Endothelial cell of hepatic sinusoid (primary cell): Measurements from ENCODE around the gene ROCK1.

ENCODE experiments used
- in situ Hi-C: cut with HindIII; loops from 2 replicates; pipeline ENCODE4 v1.10.0; 2017; ENCODE audit warnings: low sequenced_read_pairs

The ROCK1 gene

DNA sequence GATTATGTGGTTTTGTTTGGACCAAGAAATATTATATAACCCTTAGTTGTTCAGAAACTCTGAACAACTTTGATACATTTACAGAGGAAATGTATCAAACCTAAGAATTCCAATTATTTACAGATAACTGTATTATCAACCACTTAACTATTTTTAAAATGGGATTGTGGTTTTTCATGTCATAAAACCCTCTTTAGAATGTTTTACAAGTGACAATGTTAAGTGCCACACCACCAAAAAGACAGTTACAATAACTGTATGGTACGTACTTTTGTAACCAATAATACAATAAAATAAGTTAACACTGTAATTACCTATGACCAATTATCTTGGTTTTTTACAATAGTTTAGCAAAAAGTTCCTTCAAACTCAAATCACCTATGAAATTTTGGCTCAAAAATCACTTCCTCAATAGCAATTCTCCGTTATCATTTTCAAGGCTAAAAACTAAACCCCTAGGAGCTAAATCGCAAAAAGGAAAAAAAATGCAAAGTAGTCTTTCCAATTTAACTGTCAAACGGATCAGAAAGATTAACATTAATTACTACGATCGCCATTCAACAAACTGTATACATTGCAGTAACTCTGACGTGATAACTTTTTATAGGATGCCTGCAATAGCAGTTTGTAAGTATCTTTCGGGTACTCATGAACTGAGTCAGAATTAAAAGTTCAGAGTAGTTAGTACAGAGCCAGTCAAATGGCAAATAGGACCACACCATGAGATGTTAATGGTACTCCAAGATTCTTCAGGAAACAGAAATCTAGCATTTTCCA lies 1.5 kb downstream of the ROCK1 start:
- in situ Hi-C loops: no loop called here

GRCh38 chr18:21105936-21106335 lies 5.7 kb downstream of the ROCK1 start:
- in situ Hi-C loops: no loop called here

DNA sequence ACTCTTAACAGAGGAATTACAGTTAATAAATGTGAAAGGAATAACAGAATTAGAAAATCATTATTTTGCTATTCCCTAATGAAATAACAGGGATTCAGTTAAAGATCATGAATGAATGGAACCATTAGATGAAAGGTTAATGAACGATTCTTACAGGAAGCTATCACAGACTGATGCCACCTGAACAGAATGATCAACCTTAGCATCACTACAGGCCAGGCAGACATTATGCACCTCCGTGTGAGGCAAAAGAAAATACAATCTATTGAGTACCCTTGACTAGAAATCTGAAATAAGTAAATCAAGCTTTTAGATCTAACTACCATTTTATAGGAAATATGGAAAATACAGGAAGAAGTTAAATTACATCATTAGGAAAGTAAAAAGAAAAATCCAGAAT lies 10.4 kb downstream of the ROCK1 start:
- in situ Hi-C loops: no loop called here

DNA sequence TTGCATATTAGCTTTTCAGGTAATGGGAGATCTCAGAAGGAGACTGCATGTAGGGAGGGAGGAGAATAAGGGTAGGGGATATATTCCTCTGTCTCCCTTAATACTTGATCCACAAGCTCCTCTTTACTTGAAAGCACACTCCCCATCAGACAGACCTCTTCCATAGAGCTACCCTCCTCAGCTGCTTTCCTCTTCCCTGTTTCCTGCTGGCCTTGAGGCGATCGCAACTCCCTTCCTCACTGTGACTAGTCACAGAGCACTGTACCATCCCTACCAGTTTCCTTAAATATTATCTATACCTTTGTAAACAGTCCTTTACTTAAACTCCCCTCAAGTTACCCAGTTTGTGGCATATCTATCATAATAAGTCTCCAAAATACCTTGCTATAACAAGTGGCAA lies 10.9 kb downstream of the ROCK1 start:
- in situ Hi-C loops: no loop called here

DNA sequence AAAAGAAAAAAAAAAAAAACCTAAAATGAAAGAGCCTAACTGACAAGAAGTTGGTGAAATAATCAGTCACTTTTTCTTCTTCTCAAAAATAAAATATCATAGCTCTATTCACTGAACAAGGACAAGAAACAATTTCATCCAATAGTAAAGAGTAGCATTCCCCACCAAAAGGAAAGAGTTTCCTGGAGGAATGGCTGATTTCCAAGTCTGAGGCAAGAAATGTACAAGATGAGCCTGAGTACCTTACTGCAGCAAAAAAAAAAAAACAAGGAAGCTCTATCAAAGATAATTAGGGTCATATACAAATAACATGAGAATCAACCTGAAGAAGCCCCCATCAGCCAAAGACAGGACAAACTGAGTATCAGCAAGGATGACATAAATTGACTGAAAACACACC lies 11.5 kb downstream of the ROCK1 start:
- in situ Hi-C loops: no loop called here

DNA sequence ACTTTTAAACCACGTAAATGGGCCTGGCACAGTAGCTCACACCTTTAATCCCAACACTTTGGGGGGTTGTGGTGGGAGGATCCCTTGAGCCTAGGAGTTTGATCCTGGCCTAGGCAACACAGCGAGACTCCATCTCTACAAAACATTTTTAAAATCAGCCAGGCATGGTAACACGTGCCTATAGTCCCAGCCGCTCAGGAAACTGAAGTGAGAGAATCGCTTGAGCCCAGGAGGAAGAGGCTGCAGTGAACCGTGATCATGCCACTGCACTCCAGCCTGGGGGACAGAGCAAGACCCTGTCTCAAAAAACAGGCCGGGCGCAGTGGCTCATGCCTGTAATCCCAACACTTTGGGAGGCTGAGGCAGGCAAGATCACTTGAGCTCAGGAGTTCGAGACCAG lies 12.2 kb downstream of the ROCK1 start:
- in situ Hi-C loops: no loop called here

DNA sequence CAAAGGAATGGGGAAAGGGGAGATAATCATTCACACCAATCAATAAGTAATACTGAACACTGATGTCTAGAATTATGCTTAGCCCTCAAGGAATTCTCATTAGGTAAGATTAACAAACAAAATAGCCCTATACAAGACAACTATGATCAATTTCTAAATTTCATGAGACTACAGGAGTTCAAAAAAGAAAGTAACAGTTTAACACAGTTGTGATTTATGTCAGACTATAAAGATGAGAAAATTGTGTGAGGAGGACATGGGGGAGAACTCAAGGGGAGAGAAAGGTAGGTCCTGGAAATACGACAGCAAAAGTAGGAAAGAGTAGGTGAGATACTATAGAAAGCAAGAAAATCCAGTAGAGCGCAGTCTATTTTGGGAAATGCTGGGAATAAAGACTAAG lies 14.9 kb downstream of the ROCK1 start:
- in situ Hi-C loops: no loop called here

- in situ Hi-C loops: no loop called here
Measured at GRCh38 chr18:21093133-21093532, 18.5 kb downstream of the ROCK1 start.

- in situ Hi-C loops: no loop called here
Measured at GRCh38 chr18:21090680-21091079, 20.9 kb downstream of the ROCK1 start.

- in situ Hi-C loops: no loop called here
Measured at GRCh38 chr18:21085579-21086166, 25.9 kb downstream of the ROCK1 start.

DNA sequence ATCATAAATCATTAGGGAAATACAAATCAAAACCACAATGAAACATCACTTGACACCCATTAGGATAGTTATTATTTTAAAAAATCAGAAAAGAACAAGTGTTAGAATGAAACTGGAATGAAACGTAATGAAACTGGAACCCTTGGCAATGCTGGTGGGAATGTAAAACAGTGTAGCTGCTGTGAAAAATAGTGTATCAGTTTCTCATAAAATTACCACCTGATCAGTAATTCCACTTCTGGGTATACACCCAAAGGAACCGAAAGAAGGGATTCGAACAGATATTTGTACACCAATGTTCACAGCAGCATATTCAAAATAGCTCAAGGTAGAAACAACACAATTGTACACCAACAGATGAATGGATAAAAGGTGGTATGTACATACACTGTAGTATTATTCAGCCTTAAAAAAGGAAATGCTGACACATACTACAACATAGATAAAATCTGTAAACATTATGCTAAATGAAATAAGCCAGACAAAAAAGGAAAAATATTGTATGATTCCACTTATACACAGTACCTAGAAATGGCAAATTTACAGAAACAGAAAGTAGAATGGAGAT lies 27.0 kb downstream of the ROCK1 start:
- in situ Hi-C loops: loop anchor here (5.0 kb wide), 1 partner anchor 38 kb away; no protein-coding TSS in a partner anchor

DNA sequence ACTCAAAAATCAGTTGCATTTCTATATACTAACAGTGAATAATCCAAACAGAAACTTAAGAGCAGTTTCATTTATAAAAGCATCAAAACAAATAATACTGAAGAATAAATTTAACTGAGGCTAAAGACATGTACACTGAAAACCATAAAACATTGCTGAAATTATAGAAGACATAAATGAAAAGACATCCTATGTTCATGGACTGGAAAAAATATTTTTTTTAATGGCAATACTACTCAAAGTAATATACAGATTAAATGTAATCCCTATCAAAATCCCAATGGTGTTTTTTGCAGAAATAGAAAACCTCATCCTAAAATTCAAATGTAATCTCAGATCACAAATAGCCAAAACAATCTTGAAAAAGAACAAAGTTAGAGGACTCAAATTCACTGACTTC lies 28.6 kb downstream of the ROCK1 start:
- in situ Hi-C loops: loop anchor here (5.0 kb wide), 1 partner anchor 39 kb away; no protein-coding TSS in a partner anchor

DNA sequence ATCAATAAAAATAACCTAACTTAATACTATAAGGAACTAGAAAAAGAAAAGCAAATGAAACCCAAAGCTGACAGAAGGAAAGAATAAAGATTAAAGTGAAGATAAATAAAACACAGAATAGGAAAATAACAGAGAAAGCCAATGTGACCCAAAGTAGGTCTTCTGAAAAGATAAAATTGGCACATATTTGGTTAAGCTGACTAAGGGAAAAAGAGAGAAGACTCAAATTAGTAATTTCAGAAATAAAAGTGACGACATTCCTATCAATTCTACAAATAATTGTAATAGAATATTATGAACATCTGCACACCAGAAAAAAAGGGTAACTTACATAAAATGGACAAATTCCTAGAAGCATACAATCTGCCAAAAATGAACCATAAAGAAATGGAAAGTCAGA lies 30.2 kb downstream of the ROCK1 start:
- in situ Hi-C loops: loop anchor here (5.0 kb wide), 1 partner anchor 41 kb away; no protein-coding TSS in a partner anchor

DNA sequence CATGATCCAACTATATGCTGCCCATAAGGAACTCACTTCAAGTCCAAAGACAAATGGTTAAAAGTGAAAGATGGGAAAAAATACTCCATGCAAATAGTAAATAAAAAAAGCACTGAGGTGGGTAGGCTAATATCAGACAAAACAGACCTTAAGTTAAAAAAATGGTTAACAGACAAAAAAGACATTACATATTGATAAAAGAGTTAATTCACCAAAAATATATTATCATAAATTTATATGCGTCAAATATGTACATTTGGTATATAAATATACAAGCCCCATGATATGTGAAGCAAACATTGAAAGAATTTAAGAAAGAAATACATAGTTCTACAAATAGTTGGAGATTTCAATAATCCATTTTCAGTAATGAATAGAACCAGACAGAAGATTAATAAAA lies 31.0 kb downstream of the ROCK1 start:
- in situ Hi-C loops: loop anchor here (5.0 kb wide), 1 partner anchor 42 kb away; no protein-coding TSS in a partner anchor

- in situ Hi-C loops: no loop called here
Measured at GRCh38 chr18:21074336-21075323, 37.0 kb downstream of the ROCK1 start.

DNA sequence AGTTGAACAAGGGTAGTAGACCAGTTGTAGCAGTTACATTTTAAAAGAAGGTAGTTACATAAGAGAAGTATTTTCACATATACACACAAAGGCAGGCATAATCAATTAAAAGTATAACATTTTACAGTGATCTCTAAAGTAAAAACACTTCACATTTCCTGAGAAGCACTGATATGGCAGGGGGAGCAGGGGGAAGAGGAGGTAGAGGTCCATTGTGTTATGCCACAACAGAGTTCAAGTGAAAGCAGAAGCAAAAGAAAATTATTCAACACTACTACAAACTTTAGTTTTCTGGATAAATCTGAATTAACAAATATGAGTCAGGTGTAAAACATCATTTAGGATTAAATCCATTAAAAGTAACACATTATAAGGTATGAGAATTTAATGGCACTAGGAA lies 38.4 kb downstream of the ROCK1 start:
- in situ Hi-C loops: no loop called here

- in situ Hi-C loops: no loop called here
Measured at GRCh38 chr18:21071071-21071470, 40.5 kb downstream of the ROCK1 start.

DNA sequence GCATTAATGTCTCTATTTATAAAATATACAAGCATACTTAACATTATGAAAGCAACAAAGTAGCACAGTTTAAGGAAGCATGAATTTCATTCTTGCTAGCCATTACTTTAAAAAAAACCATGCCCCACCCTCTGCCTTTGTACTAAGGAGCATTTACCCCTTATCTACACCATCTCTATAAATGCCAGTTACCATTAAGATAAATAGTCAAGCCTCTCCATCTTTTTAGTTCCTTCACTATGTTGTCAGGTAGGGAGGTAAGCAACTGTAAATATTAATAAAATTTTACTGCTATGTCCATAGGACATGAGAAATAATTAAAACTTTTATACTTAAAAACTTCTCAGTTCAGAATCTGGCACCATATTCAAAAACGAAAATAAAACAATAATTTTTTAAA lies 42.1 kb downstream of the ROCK1 start:
- in situ Hi-C loops: loop anchor here (10.0 kb wide), 2 partner anchors 85 to 115 kb away; no protein-coding TSS in a partner anchor

DNA sequence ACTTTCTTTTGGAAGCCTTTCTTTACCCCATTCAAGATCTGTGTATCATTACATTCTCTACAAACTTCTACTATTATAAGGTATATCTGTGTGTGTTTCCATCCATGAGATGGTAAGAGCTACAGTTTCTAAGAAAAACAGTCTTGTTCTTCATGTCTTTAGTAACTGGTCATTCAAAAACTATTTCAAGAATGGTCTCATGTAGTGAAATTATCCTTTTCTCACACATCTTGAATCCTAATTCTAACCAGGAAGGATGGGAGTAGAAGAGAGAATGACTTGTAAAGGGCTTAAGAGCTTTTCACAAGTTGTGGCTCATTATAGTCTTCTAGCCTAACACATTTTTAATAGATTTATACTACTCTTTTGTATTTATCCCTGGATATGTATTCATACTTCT lies 47.3 kb downstream of the ROCK1 start:
- in situ Hi-C loops: loop anchor here (10.0 kb wide), 2 partner anchors 80 to 120 kb away; no protein-coding TSS in a partner anchor

GRCh38 chr18:21063011-21063410 lies 48.6 kb downstream of the ROCK1 start:
- in situ Hi-C loops: loop anchor here (10.0 kb wide), 2 partner anchors 78 to 122 kb away; no protein-coding TSS in a partner anchor

GRCh38 chr18:21057112-21057511 lies 54.5 kb downstream of the ROCK1 start:
- in situ Hi-C loops: no loop called here
